Astrocyte (in vitro differentiated cells and primary cell): Measurements from ENCODE around the gene MLF2. TPM values are rescaled to one million over a fixed set of nuclear protein-coding genes. Genes with fewer than 3 reads are reported as not detected.
A peak's percentile ranks its signal among the peaks of the same experiment; 100 is the strongest.
"Not testable (repeated sequence)": the region's sequence is repeated elsewhere in the genome, so short reads cannot be mapped to it uniquely, and the experiment has no call there.

Experiments used
- DNase-seq: peaks from one replicate; pipeline ENCODE4 v3.0.0-alpha.2; 2010; ENCODE audit warnings: low read depth
- FAIRE-seq: peaks from 2 replicates; lab custom pipeline; 2011; peaks lifted over from hg19 to GRCh38; lab: Jason Lieb, UNC
- H2AFZ ChIP-seq: 2 replicates; pipeline ENCODE4 v1.6.0; 2012; ENCODE audit warnings: low read depth, low read length, inconsistent platforms
- H3K27ac ChIP-seq: 2 replicates; pipeline ENCODE4 v1.5.1; 2011; ENCODE audit warnings: low read depth, low read length, inconsistent platforms
- H3K27me3 ChIP-seq: 2 replicates; pipeline ENCODE4 v1.6.0; 2011; ENCODE audit warnings: low read length, inconsistent platforms; ENCODE audit not compliant: insufficient read depth
- H3K36me3 ChIP-seq: 2 replicates; pipeline ENCODE4 v1.5.1; 2011; ENCODE audit warnings: low read length, inconsistent platforms; ENCODE audit not compliant: insufficient read depth
- H3K4me1 ChIP-seq: 2 replicates; pipeline ENCODE4 v1.5.1; 2011; ENCODE audit warnings: low read length, inconsistent platforms; ENCODE audit not compliant: insufficient read depth
- H3K4me2 ChIP-seq: 2 replicates; pipeline ENCODE4 v1.6.0; 2012; ENCODE audit warnings: low read length, inconsistent platforms
- H3K4me3 ChIP-seq: 2 replicates; pipeline ENCODE4 v1.5.1; 2011; ENCODE audit warnings: low read depth, mild to moderate bottlenecking, low read length, inconsistent platforms; ENCODE audit not compliant: insufficient read depth
- H3K79me2 ChIP-seq: 2 replicates; pipeline ENCODE4 v1.6.0; 2012; ENCODE audit warnings: mild to moderate bottlenecking, low read length, inconsistent platforms; ENCODE audit not compliant: insufficient read depth
- H3K9ac ChIP-seq: 2 replicates; pipeline ENCODE4 v1.6.0; 2012; ENCODE audit warnings: mild to moderate bottlenecking, low read length, inconsistent platforms
- H3K9me3 ChIP-seq: 2 replicates; pipeline ENCODE4 v1.5.1; 2012; ENCODE audit warnings: low read depth, mild to moderate bottlenecking, low read length, inconsistent platforms; ENCODE audit not compliant: insufficient read depth
- H4K20me1 ChIP-seq: 2 replicates; pipeline ENCODE4 v1.6.0; 2012; ENCODE audit warnings: low read length, inconsistent platforms; ENCODE audit not compliant: insufficient read depth
- H3K27ac Mint-ChIP-seq: one replicate; pipeline ENCODE4 v1.8.0; 2021; ENCODE audit warnings: mild to moderate bottlenecking, mixed read lengths; ENCODE audit not compliant: unreplicated experiment
- H3K27me3 Mint-ChIP-seq: one replicate; pipeline ENCODE4 v1.8.0; 2021; ENCODE audit warnings: low read depth, mixed read lengths; ENCODE audit not compliant: unreplicated experiment
- H3K36me3 Mint-ChIP-seq: one replicate; pipeline ENCODE4 v1.8.0; 2021; ENCODE audit warnings: low read depth, mixed read lengths; ENCODE audit not compliant: unreplicated experiment
- H3K4me1 Mint-ChIP-seq: one replicate; pipeline ENCODE4 v1.8.0; 2021; ENCODE audit warnings: low read depth, mixed read lengths; ENCODE audit not compliant: unreplicated experiment
- H3K4me3 Mint-ChIP-seq: one replicate; pipeline ENCODE4 v1.8.0; 2021; ENCODE audit warnings: mild to moderate bottlenecking, moderate library complexity, mixed read lengths; ENCODE audit not compliant: unreplicated experiment
- H3K9me3 Mint-ChIP-seq: one replicate; pipeline ENCODE4 v1.8.0; 2021; ENCODE audit warnings: mild to moderate bottlenecking, mixed read lengths; ENCODE audit not compliant: unreplicated experiment
- CTCF ChIP-seq: IDR thresholded peaks from 2 replicates; pipeline ENCODE4 v1.5.1; 2011; ENCODE audit warnings: low read depth, mild to moderate bottlenecking, inconsistent platforms, low read length, moderate library complexity; ENCODE audit not compliant: insufficient read depth
- EZH2 ChIP-seq: IDR thresholded peaks from 2 replicates; pipeline ENCODE4 v1.6.1; 2012; ENCODE audit warnings: mild to moderate bottlenecking, low read length, inconsistent platforms; ENCODE audit not compliant: insufficient read depth
- total RNA-seq: library from RNA; stranded (reverse); gene quantifications from 2 replicates; pipeline ENCODE4 v1.2.1, GENCODE V29; 2021

The MLF2 gene
- total RNA-seq, 1 donor from 2014 or later = 316 TPM

DNA sequence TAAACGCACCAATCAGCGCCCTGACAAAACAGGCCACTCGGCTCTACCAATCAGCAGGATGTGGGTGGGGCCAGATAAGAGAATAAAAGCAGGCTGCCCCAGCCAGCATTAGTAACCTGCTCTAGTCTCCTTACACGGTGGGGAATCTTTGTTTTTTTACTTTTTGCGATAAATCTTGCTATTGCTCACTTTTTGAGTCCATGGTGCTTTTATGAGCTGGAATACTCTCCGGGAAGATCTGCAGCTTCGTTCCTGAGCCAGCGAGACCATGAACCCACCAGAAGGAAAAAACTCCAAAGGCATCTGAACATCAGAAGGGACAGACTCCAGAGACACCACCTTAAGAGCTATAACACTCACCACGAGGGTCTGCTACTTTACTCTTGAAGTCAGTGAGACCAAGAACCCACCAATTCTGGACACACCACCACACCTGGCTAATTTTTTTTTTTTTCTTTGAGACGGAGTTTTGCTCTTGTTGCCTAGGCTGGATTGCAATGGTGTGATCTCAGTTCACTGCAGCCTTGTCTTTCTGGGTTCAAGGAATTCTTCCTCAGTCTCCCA lies 36.0 kb downstream of the MLF2 start:
- no peak for FAIRE-seq
- H3K79me2 ChIP-seq = no peaks in the 10 kb centered on the region
- H3K27ac ChIP-seq = no peak overlapping the region
- H4K20me1 ChIP-seq = no peaks in the 10 kb centered on the region
- no peaks in the 10 kb centered on the region for H3K9me3 ChIP-seq
- H3K4me3 ChIP-seq = no peak overlapping the region
- Mint-ChIP-seq H3K27me3 (no peaks in the 10 kb centered on the region), H3K36me3 (peaks cover 2% of the 10 kb centered on the region), H3K4me1 (no peaks in the 10 kb centered on the region), H3K9me3 (peaks cover 6% of the 10 kb centered on the region), H3K27ac (no peak overlapping the region), H3K4me3 (no peak overlapping the region)
- H3K4me1 ChIP-seq = no peaks in the 10 kb centered on the region
- H3K27me3 ChIP-seq = no peaks in the 10 kb centered on the region
- H2AFZ ChIP-seq = no peak overlapping the region
- no peak overlapping the region for H3K9ac ChIP-seq
- no peak overlapping the region for H3K4me2 ChIP-seq
- H3K36me3 ChIP-seq = no peaks in the 10 kb centered on the region
- TF ChIP-seq EZH2 = no peak
- TF ChIP-seq CTCF = no peak
- DNase-seq = no peak

- H3K27me3 Mint-ChIP-seq, H3K79me2 ChIP-seq, H3K9me3 Mint-ChIP-seq, H3K9ac ChIP-seq, DNase-seq, H3K9me3 ChIP-seq, FAIRE-seq, H3K4me2 ChIP-seq, H3K4me3 ChIP-seq, H3K27ac Mint-ChIP-seq, H3K4me3 Mint-ChIP-seq, H3K27ac ChIP-seq, H4K20me1 ChIP-seq, H3K27me3 ChIP-seq, H3K36me3 Mint-ChIP-seq, H3K4me1 Mint-ChIP-seq, H3K4me1 ChIP-seq, H3K36me3 ChIP-seq, H2AFZ ChIP-seq: not testable (repeated sequence)
Observed at GRCh38 chr12:6716031-6716873, 36.7 kb downstream of the MLF2 start.

DNA sequence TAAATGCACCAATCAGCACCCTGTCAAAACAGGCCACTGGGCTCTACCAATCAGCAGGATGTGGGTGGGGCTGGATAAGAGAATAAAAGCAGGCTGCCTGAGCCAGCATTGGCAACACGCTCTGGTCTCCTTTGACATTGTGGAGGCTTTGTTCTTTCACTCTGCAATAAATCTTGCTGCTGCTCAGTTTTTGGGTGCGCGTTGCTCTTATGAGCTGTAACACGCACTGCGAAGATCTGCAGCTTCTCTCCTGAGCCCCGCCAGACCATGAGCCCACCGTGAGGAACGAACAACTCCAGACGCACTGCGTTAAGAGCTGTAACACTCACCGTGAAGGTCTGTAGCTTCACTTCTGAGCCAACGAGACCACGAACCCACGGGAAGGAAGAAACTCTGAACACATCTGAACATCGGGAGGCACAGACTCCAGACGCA lies 44.0 kb downstream of the MLF2 start:
- peak overlapping the region; percentile 54 for H3K4me3 Mint-ChIP-seq
- Histone ChIP-seq H3K27me3 (peaks cover 2% of the 10 kb centered on the region), H3K4me2 (no peak overlapping the region), H3K27ac (no peak overlapping the region), H2AFZ (no peak overlapping the region), H3K36me3 (no peaks in the 10 kb centered on the region), H3K4me3 (no peak overlapping the region), H3K79me2 (no peaks in the 10 kb centered on the region), H3K4me1 (no peaks in the 10 kb centered on the region), H3K9ac (no peak overlapping the region), H4K20me1 (no peaks in the 10 kb centered on the region), H3K9me3 (no peaks in the 10 kb centered on the region)
- DNase-seq (no peak), FAIRE-seq (no peak)
- H3K9me3 Mint-ChIP-seq = peaks cover 5% of the 10 kb centered on the region
- no peak overlapping the region for H3K27ac Mint-ChIP-seq
- peaks cover 7% of the 10 kb centered on the region for H3K27me3 Mint-ChIP-seq
- H3K36me3 Mint-ChIP-seq = no peaks in the 10 kb centered on the region
- H3K4me1 Mint-ChIP-seq = no peaks in the 10 kb centered on the region
- TF ChIP-seq CTCF (no peak), EZH2 (no peak)

DNA sequence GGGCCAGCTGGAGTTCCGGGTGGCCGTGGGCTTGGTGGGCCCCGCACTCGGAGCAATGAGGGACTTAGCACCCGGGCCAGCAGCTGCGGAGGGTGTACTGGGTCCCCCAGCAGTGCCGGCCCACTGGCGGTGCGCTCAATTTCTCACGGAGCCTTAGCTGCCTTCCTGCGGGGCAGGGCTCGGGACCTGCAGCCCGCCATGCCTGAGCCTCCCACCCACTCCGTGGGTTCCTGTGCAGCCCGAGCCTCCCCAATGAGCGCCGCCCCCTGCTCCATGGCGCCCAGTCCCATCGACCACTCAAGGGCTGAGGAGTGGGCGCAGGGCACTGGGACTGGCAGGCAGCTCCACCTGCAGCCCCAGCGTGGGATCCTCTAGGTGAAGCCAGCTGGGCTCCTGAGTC lies 44.6 kb downstream of the MLF2 start:
- not testable (repeated sequence) for FAIRE-seq, H3K4me1 Mint-ChIP-seq, H3K9me3 Mint-ChIP-seq, H3K9ac ChIP-seq, H4K20me1 ChIP-seq, H3K27me3 ChIP-seq, H3K27ac Mint-ChIP-seq, H3K36me3 Mint-ChIP-seq, H3K36me3 ChIP-seq, H2AFZ ChIP-seq, H3K79me2 ChIP-seq, H3K4me3 ChIP-seq, H3K9me3 ChIP-seq, H3K4me2 ChIP-seq, DNase-seq, H3K27ac ChIP-seq, H3K4me3 Mint-ChIP-seq, H3K4me1 ChIP-seq
- H3K27me3 Mint-ChIP-seq = peaks cover 13% of the 10 kb centered on the region
